Measurements from ENCODE around the gene MTHFD1.

Gene MTHFD1

GRCh38 chr14:64504897-64505794, 117.0 kb downstream of the MTHFD1 start:
- H3K4me3 ChIP-seq (ENCODE audit: control insufficient read depth, low read depth, low read length), result peak overlapping the region; percentile 70
- TF ChIP-seq CTCF (IDR thresholded peaks at IDR 0.05; ENCODE audit: control insufficient read depth, insufficient read depth, low read depth, low read length, missing control alignments), result no peak
- peak; percentile 42 for DNase-seq (ENCODE audit: low read depth)

DNA sequence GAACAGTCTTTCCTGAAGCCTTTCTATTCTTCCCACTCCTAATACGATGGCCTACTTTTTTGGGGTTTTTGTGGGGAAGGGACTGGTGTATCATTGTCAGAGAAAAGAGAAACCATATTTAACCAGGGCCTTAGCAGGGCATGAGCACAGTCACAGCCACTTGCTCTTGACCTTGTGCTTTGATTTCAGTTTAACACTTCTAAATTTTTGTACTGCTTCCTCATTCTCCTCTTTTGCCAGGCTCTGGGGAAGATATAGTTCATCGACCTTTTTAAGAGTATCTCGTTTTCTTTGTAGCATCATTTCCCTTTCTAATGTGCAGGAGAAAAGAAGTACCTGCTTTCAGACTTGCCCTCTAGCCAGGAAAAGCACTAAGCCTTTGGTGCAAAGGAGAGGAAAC, 118.6 kb downstream of the MTHFD1 start:
- no peak for TF ChIP-seq CTCF (IDR thresholded peaks at IDR 0.05; ENCODE audit: control insufficient read depth, insufficient read depth, low read depth, low read length, missing control alignments)
- DNase-seq (ENCODE audit: low read depth), result no peak
- peak overlapping the region; percentile 19 for H3K4me3 ChIP-seq (ENCODE audit: control insufficient read depth, low read depth, low read length)

- DNase-seq (ENCODE audit: low read depth), result no peak
- no peak overlapping the region; the same call in 1 of the 2 replicates for H3K4me3 ChIP-seq (ENCODE audit: control insufficient read depth, low read depth, low read length)
Observed at GRCh38 chr14:64507376-64508156, 119.4 kb downstream of the MTHFD1 start.

DNA sequence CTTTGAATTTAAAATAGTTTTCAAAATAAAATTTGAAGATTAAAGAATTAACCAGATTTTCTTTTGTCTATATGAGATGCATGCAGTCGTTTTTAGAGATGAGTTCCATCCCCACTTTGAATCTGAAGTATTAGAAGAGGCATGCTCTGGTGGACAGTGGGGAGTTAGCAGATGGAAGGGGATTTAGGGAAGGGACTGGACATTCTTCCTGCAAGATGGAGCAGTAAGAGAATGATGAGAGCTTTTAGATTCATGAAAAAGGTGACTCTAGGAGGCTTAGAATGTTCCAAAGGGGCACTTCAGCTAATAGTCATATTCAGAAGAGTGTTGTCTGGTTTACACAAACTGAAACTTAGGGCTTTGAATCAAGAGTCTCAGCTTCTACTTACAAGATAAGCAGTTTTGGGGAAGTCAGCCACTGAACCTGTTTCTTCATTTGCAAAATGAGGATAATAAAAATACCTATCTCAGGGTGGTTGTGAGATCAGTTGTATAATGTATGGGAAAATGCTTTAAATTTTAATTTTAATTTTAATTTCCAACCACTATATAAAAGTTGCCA, 120.1 kb downstream of the MTHFD1 start:
- no peak overlapping the region for H3K4me3 ChIP-seq (ENCODE audit: control insufficient read depth, low read depth, low read length)
- TF ChIP-seq CTCF (IDR thresholded peaks at IDR 0.05; ENCODE audit: control insufficient read depth, insufficient read depth, low read depth, low read length, missing control alignments), result no peak

More at GRCh38 chr14:64507376-64508156, 119.4 kb downstream of the MTHFD1 start:
- no peak for TF ChIP-seq CTCF (IDR thresholded peaks at IDR 0.05; ENCODE audit: control insufficient read depth, insufficient read depth, low read depth, low read length, missing control alignments)

GRCh38 chr14:64509036-64509435, 120.9 kb downstream of the MTHFD1 start:
- H3K4me3 ChIP-seq (ENCODE audit: control insufficient read depth, low read depth, low read length), result no peak overlapping the region
- no peak for TF ChIP-seq CTCF (IDR thresholded peaks at IDR 0.05; ENCODE audit: control insufficient read depth, insufficient read depth, low read depth, low read length, missing control alignments)
- no peak for DNase-seq (ENCODE audit: low read depth)

More for the DNA sequence above, 120.1 kb downstream of the MTHFD1 start:
- DNase-seq (ENCODE audit: low read depth), result no peak

Data from AG09309 (cell line).